ENCODE results near the gene MRPS5.

GRCh38 chr2:95039363-95039762, 82.2 kb downstream of the MRPS5 start:
- TF ChIP-seq CTCF (IDR thresholded peaks at IDR 0.05; ENCODE audit: low read depth, low read length) (no peak), POLR2A (IDR thresholded peaks at IDR 0.05; ENCODE audit: extremely low read depth, insufficient read length) (no peak), MYC (IDR thresholded peaks at IDR 0.05; ENCODE audit: low read depth, low read length) (no peak), MAX (IDR thresholded peaks at IDR 0.05; ENCODE audit: low read depth, low read length) (no peak)
